NT2/D1 (cell line): ENCODE data around the gene CLCF1.

Source experiments
- DNase-seq: peaks from one replicate; pipeline ENCODE4 v3.0.0-alpha.2; 2011; ENCODE audit warnings: low read depth, low spot score
- H3K27me3 ChIP-seq: 2 replicates; pipeline ENCODE4 v1.6.0; 2011; ENCODE audit warnings: mild to moderate bottlenecking; ENCODE audit not compliant: insufficient read length, insufficient read depth
- H3K36me3 ChIP-seq: 2 replicates; pipeline ENCODE4 v1.6.1; 2011; ENCODE audit warnings: mild to moderate bottlenecking, low read length, mixed read lengths; ENCODE audit not compliant: insufficient read depth, insufficient read length
- H3K4me1 ChIP-seq: 2 replicates; pipeline ENCODE4 v1.5.1; 2011; ENCODE audit not compliant: insufficient read depth, insufficient read length
- H3K4me3 ChIP-seq: 2 replicates; pipeline ENCODE4 v1.5.1; 2011; ENCODE audit warnings: low read depth; ENCODE audit not compliant: insufficient read length
- H3K9ac ChIP-seq: 2 replicates; pipeline ENCODE4 v1.6.0; 2011; ENCODE audit warnings: low read depth; ENCODE audit not compliant: insufficient read length
- H3K9me3 ChIP-seq: 2 replicates; pipeline ENCODE4 v1.5.1; 2011; ENCODE audit warnings: mild to moderate bottlenecking, low read length; ENCODE audit not compliant: insufficient read depth
- SUZ12 ChIP-seq: IDR thresholded peaks from 2 replicates; pipeline ENCODE4 v1.6.1; 2011; ENCODE audit not compliant: insufficient read length, insufficient read depth; ENCODE audit errors: extremely low read depth
- YY1 ChIP-seq: IDR thresholded peaks from 2 replicates; pipeline ENCODE4 v1.6.1; 2011; ENCODE audit not compliant: insufficient read length, insufficient read depth
- ZNF274 ChIP-seq: IDR thresholded peaks from 2 replicates; pipeline ENCODE4 v1.6.1; 2011; ENCODE audit warnings: mild to moderate bottlenecking, low read depth, low read length

The CLCF1 gene

GRCh38 chr11:67396587-67397389 lies 23.4 kb upstream of the CLCF1 start:
- no peak for DNase-seq
- Histone ChIP-seq H3K4me3 (no peak overlapping the region), H3K4me1 (peaks cover 23% of the 10 kb centered on the region), H3K9ac (no peak overlapping the region), H3K27me3 (peaks cover 7% of the 10 kb centered on the region), H3K36me3 (peaks cover 74% of the 10 kb centered on the region), H3K9me3 (no peaks in the 10 kb centered on the region)
- no peak for TF ChIP-seq ZNF274
- no peak for TF ChIP-seq SUZ12
- TF ChIP-seq YY1, result no peak

- DNase-seq, result no peak
- TF ChIP-seq SUZ12 (no peak), ZNF274 (no peak), YY1 (no peak)
- H3K9ac ChIP-seq, result no peak overlapping the region
- H3K36me3 ChIP-seq, result peaks cover 74% of the 10 kb centered on the region
- no peaks in the 10 kb centered on the region for H3K9me3 ChIP-seq
- peaks cover 7% of the 10 kb centered on the region for H3K27me3 ChIP-seq
- H3K4me3 ChIP-seq, result no peak overlapping the region
- H3K4me1 ChIP-seq, result peaks cover 23% of the 10 kb centered on the region
These were observed 22.8 kb upstream of the CLCF1 start for GRCh38 chr11:67396259-67396581.

- Histone ChIP-seq H3K9ac (no peak overlapping the region), H3K9me3 (no peaks in the 10 kb centered on the region), H3K27me3 (peaks cover 7% of the 10 kb centered on the region), H3K36me3 (peaks cover 73% of the 10 kb centered on the region), H3K4me1 (peaks cover 23% of the 10 kb centered on the region), H3K4me3 (no peak overlapping the region)
- no peak for TF ChIP-seq ZNF274
- TF ChIP-seq YY1, result no peak
- TF ChIP-seq SUZ12, result no peak
- DNase-seq, result no peak
These were observed 22.3 kb upstream of the CLCF1 start for GRCh38 chr11:67395555-67396258.

- H3K36me3 ChIP-seq, result peaks cover 63% of the 10 kb centered on the region
- H3K4me3 ChIP-seq, result no peak overlapping the region
- no peak for DNase-seq
- peaks cover 23% of the 10 kb centered on the region for H3K4me1 ChIP-seq
- H3K9me3 ChIP-seq, result no peaks in the 10 kb centered on the region
- H3K9ac ChIP-seq, result peak overlapping the region; percentile 50
- no peak for TF ChIP-seq ZNF274
- TF ChIP-seq SUZ12, result no peak
- TF ChIP-seq YY1, result no peak
- peaks cover 7% of the 10 kb centered on the region for H3K27me3 ChIP-seq
These were observed 20.6 kb upstream of the CLCF1 start for GRCh38 chr11:67393990-67394389.

GRCh38 chr11:67393437-67393836 lies 20.0 kb upstream of the CLCF1 start:
- Histone ChIP-seq H3K27me3 (peaks cover 7% of the 10 kb centered on the region), H3K9me3 (no peaks in the 10 kb centered on the region), H3K4me1 (peaks cover 23% of the 10 kb centered on the region), H3K36me3 (peaks cover 58% of the 10 kb centered on the region), H3K9ac (no peak overlapping the region), H3K4me3 (no peak overlapping the region)
- TF ChIP-seq SUZ12 (no peak), ZNF274 (no peak), YY1 (no peak)
- DNase-seq, result no peak

GRCh38 chr11:67392183-67392715 lies 18.9 kb upstream of the CLCF1 start:
- TF ChIP-seq SUZ12, result no peak
- no peak for TF ChIP-seq YY1
- TF ChIP-seq ZNF274, result no peak
- Histone ChIP-seq H3K36me3 (peaks cover 46% of the 10 kb centered on the region), H3K9me3 (no peaks in the 10 kb centered on the region), H3K4me3 (peak overlapping the region; percentile 90), H3K9ac (peak overlapping the region; percentile 97), H3K4me1 (peaks cover 24% of the 10 kb centered on the region), H3K27me3 (peaks cover 7% of the 10 kb centered on the region)
- DNase-seq, result no peak

- Histone ChIP-seq H3K9me3 (no peaks in the 10 kb centered on the region), H3K4me3 (peak within 1 kb of the TSS; percentile 90), H3K36me3 (peaks cover 39% of the 10 kb centered on the region), H3K9ac (peak within 1 kb of the TSS; percentile 97), H3K4me1 (peaks cover 26% of the 10 kb centered on the region), H3K27me3 (peaks cover 7% of the 10 kb centered on the region)
- no peak for TF ChIP-seq YY1
- TF ChIP-seq SUZ12, result no peak
- TF ChIP-seq ZNF274, result no peak
- DNase-seq, result peak; percentile 97
These were observed 18.1 kb upstream of the CLCF1 start, which contains the start of gene RAD9A for GRCh38 chr11:67391304-67392182. TSS of gene RAD9A (plus strand) at chr11:67391986. CDS start at chr11:67392045, 59 bp downstream.
